Measurements from ENCODE around the gene FBXO3. TPM values are rescaled to one million over a fixed set of nuclear protein-coding genes. Genes with fewer than 3 reads are reported as not detected.

Gene FBXO3
- total and polyA plus RNA-seq, 2 of the 13 experiments (the other 11 are each of a cell fraction or from before 2014, with no cell fraction given): 20.4 to 27.6 TPM

DNA sequence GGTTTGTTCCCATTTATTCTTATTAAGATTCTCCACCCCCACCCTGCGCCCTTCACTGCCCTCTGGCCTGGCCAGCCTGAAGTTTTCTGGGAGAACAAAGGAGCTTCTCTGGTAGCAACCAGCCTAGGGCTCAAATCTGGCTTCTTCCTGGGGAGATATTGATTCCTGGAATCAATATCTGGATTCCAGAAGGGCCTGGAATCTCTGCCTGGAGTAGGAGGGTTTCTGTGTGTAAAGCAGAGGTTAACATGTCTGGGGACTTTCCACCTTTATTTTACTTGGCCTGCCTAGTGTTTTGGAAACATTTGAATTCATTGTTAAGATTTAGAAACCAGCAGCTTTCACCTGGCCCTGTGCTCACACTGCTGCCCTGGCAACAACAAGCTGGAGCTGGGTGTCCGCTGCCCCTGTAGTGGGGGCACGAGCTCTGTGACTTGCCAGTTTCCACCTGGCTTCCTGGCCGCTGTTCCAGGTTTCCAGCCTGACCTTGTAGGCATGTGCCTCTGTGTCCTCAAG is 79.2 kb downstream of the FBXO3 start (continued):
- TF ChIP-seq CREB1 (IDR thresholded peaks at IDR 0.05): no peak
- TF ChIP-seq CREB1 (CRISPR knock-in tag; IDR thresholded peaks at IDR 0.05): 0 out of 2 replicates have a peak, but pooled peaks have one; percentile 14
- no peak for TF ChIP-seq ZNF251 (CRISPR knock-in tag; IDR thresholded peaks at IDR 0.05)
- TF ChIP-seq, protein P1, sequence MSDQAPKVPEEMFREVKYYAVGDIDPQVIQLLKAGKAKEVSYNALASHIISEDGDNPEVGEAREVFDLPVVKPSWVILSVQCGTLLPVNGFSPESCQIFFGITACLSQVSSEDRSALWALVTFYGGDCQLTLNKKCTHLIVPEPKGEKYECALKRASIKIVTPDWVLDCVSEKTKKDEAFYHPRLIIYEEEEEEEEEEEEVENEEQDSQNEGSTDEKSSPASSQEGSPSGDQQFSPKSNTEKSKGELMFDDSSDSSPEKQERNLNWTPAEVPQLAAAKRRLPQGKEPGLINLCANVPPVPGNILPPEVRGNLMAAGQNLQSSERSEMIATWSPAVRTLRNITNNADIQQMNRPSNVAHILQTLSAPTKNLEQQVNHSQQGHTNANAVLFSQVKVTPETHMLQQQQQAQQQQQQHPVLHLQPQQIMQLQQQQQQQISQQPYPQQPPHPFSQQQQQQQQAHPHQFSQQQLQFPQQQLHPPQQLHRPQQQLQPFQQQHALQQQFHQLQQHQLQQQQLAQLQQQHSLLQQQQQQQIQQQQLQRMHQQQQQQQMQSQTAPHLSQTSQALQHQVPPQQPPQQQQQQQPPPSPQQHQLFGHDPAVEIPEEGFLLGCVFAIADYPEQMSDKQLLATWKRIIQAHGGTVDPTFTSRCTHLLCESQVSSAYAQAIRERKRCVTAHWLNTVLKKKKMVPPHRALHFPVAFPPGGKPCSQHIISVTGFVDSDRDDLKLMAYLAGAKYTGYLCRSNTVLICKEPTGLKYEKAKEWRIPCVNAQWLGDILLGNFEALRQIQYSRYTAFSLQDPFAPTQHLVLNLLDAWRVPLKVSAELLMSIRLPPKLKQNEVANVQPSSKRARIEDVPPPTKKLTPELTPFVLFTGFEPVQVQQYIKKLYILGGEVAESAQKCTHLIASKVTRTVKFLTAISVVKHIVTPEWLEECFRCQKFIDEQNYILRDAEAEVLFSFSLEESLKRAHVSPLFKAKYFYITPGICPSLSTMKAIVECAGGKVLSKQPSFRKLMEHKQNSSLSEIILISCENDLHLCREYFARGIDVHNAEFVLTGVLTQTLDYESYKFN (CRISPR knock-in tag; conservative IDR thresholded peaks at IDR 0.05): peak; percentile 70
- no peak for TF ChIP-seq ZNF256 (CRISPR knock-in tag; conservative IDR thresholded peaks at IDR 0.05)
- 0 out of 2 replicates have a peak, but pooled peaks have one; percentile 34 for TF ChIP-seq HDAC1 (CRISPR knock-in tag; IDR thresholded peaks at IDR 0.05)
- TF ChIP-seq, protein P2, sequence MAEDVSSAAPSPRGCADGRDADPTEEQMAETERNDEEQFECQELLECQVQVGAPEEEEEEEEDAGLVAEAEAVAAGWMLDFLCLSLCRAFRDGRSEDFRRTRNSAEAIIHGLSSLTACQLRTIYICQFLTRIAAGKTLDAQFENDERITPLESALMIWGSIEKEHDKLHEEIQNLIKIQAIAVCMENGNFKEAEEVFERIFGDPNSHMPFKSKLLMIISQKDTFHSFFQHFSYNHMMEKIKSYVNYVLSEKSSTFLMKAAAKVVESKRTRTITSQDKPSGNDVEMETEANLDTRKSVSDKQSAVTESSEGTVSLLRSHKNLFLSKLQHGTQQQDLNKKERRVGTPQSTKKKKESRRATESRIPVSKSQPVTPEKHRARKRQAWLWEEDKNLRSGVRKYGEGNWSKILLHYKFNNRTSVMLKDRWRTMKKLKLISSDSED (CRISPR knock-in tag; IDR thresholded peaks at IDR 0.05): no peak
- peak; percentile 51; the same call in 1 of the 2 replicates for TF ChIP-seq RXRB (CRISPR knock-in tag; IDR thresholded peaks at IDR 0.05; ENCODE audit: borderline replicate concordance)
- no peak for TF ChIP-seq ZNF724P (CRISPR knock-in tag; IDR thresholded peaks at IDR 0.05; ENCODE audit: borderline replicate concordance)
- TF ChIP-seq, protein P3, sequence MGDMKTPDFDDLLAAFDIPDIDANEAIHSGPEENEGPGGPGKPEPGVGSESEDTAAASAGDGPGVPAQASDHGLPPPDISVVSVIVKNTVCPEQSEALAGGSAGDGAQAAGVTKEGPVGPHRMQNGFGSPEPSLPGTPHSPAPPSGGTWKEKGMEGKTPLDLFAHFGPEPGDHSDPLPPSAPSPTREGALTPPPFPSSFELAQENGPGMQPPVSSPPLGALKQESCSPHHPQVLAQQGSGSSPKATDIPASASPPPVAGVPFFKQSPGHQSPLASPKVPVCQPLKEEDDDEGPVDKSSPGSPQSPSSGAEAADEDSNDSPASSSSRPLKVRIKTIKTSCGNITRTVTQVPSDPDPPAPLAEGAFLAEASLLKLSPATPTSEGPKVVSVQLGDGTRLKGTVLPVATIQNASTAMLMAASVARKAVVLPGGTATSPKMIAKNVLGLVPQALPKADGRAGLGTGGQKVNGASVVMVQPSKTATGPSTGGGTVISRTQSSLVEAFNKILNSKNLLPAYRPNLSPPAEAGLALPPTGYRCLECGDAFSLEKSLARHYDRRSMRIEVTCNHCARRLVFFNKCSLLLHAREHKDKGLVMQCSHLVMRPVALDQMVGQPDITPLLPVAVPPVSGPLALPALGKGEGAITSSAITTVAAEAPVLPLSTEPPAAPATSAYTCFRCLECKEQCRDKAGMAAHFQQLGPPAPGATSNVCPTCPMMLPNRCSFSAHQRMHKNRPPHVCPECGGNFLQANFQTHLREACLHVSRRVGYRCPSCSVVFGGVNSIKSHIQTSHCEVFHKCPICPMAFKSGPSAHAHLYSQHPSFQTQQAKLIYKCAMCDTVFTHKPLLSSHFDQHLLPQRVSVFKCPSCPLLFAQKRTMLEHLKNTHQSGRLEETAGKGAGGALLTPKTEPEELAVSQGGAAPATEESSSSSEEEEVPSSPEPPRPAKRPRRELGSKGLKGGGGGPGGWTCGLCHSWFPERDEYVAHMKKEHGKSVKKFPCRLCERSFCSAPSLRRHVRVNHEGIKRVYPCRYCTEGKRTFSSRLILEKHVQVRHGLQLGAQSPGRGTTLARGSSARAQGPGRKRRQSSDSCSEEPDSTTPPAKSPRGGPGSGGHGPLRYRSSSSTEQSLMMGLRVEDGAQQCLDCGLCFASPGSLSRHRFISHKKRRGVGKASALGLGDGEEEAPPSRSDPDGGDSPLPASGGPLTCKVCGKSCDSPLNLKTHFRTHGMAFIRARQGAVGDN (CRISPR knock-in tag; IDR thresholded peaks at IDR 0.05): peak; percentile 25; the same call in 1 of the 2 replicates
- peak; percentile 89 for TF ChIP-seq ONECUT2 (CRISPR knock-in tag; IDR thresholded peaks at IDR 0.05)
- TF ChIP-seq MTA1 (CRISPR knock-in tag; IDR thresholded peaks at IDR 0.05; ENCODE audit: borderline replicate concordance): 0 out of 2 replicates have a peak, but pooled peaks have one; percentile 28
- TF ChIP-seq EP300 (IDR thresholded peaks at IDR 0.05; ENCODE audit: low read depth in 2 of 2, low read length in 2 of 2): peak in 1 of 2 experiments; percentile 57; a peak in 2 of 4 replicates
- TF ChIP-seq EP300 (CRISPR knock-in tag; IDR thresholded peaks at IDR 0.05; ENCODE audit: borderline replicate concordance): no peak
- TF ChIP-seq, protein P4, sequence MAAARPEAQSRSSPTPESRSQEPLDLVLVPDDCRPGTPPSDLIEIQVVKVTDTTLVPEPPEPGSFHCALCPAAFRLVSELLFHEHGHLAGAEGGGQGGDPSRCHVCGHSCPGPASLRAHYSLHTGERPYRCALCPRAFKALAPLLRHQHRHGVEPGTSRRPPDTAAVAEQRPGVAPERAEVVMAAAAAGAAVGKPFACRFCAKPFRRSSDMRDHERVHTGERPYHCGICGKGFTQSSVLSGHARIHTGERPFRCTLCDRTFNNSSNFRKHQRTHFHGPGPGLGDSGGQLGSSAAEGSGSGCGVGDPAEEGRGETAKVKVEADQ (CRISPR knock-in tag; IDR thresholded peaks at IDR 0.05; ENCODE audit: borderline replicate concordance): 0 out of 2 replicates have a peak, but pooled peaks have one; percentile 11
- TF ChIP-seq HNF4A (CRISPR knock-in tag; IDR thresholded peaks at IDR 0.05): peak; percentile 25; the same call in 1 of the 2 replicates
- TF ChIP-seq RBM39 (IDR thresholded peaks at IDR 0.05; ENCODE audit: low read depth, low read length, poor library complexity, severe bottlenecking): no peak

All from HepG2 (cell line).